Stimulated activated CD8-positive, alpha-beta memory T cell treated with anti-CD3 and anti-CD28 coated beads, Interleukin-15, amount 100 ng/mL, for 48 hours (primary cell): ENCODE measurements around the gene MCCC1.
"Not testable (repeated sequence)": the region's sequence is repeated elsewhere in the genome, so short reads cannot be mapped to it uniquely, and the experiment has no call there.

ENCODE experiments used
- DNase-seq, 2 donors: peaks; one replicate each; pipeline ENCODE4 v3.0.0-alpha.2; 2020; ENCODE audit warnings: low read depth in 2 of 2

The MCCC1 gene

DNA sequence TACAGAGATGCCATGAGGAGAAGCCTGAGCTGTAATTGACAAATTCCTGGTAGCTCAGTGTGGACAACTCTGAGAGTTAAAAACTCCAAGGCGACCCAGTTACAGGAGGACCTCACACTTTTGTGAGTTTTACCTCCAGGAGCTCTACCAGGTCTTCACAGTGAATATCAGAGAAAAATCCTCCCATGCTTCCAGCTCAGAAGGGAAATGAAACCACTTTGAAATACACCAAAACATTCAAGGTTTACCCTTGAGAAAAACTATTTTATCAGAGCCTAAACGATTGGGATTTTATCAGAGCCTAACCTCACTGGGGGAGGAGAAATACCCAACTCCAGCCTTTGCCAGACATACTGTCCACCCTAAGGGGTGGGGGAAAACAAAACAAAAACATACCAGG, 52.4 kb downstream of the MCCC1 start:
- DNase-seq = no peak

DNA sequence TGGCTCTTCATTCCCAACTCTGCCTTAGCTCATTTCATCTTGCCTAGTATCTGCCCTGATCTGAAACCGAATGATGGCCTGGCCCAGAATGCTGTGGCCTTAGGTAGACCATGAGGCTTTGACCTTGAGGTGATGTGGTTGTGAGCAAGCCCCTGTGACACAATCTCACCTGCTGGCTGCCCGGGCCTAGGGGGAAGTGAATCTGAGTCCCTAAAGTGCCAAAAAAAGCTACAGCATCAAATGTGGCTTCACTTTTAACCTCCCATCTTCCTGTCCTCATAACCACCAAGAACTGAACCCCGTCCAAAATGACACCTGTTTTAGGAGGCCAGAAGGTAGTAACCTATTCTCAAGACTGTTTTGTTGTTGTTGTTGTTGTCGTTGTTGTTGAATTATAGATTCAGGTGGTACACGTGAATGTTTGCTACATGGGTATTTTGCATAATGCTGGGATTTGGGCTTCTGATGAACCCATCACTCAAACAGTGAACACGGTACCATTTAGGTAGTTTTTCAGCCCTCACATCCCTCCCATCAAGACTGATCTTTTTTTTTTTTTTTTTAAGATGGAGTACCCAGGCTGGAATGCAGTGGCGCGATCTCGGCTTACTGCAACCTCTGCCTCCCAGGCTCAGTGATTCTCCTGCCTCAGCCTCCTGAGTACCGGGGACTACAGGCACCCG, 54.6 kb downstream of the MCCC1 start:
- no peak for DNase-seq

DNA sequence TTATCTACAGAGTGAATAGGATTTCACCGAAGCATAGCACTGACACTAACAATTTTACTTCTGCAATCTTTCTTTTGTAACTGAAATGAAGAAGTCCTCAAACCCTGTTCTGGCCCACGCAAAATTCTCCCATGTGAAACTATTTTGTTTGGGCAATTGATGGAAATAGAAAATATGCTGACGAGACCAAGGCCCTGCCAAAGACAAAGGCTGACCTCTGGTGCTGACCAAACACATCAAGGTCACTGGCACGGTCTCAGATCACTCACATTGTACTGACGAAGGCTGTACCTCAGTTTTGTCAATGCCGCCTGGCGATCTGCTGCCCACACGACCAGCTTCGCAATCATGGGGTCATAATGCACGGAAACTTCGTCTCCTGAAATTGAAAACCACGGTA, 60.5 kb downstream of the MCCC1 start:
- DNase-seq = no peak

DNA sequence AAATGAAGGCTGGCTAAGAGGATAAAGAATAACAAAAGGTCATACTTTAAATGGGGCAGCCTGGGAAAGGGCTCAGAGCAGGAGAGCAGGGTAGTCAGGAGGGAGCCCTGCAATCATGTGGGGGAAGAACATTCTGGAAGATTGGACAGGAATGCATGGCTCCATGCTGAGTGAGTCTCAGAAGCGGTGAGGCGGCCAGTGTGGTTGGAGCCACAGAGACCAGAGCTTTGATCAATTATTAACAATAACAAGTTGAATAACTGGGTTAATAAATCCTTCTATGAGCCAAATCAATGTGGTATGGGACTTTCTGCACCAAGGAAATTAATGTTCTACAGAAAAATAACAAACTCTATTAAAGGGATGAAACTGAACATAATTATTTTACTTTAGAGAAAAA, 61.1 kb downstream of the MCCC1 start:
- DNase-seq = no peak

DNA sequence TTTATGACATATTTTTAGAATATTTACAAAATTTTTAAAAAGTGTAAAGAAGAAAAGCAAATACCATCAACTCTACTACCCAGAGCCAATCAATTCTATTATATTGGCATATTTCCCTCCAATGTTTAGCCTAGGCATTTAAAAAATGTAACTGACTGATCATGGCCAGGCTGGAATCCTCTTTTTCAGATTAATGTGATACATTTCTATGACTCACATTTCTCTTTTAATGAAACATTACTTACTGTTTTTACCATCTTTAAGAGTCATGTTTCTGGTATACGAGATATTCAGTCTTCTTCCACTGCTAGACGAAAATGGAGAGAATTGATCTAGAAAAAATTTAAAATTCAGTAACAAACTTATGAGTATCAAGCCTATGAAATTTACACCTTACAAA, 65.5 kb downstream of the MCCC1 start:
- no peak for DNase-seq

DNA sequence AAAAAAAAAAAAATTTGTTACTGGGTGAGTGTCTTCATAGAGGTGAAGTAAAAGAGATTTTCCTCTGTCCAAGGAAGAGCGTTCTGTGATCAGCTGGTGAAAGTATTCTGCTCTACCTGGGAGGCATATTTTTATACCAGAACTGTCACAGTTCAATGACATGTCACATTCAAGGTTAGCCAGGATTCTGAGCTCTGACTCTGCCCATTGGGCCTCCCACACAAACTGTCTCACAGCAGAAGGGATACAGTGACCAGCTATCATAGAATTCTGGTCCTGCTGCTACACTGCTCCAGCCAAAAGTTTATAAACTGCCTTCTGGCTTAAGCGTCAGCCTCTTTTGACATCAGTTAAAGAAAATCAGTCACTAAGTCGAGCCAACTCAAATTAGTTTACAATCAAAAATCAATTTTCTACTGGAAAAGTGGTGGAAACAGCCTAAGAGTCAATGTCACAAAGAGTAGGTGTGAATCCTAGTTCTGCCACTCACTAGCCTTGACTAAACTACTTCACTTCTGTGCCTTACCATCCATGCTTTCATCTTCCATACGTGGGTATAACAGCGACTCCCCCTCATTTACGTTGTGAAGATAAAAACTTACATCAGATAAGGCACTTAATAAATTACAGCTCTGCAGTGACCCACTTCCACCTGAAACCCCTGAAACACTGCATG, 66.3 kb downstream of the MCCC1 start:
- DNase-seq = no peak

DNA sequence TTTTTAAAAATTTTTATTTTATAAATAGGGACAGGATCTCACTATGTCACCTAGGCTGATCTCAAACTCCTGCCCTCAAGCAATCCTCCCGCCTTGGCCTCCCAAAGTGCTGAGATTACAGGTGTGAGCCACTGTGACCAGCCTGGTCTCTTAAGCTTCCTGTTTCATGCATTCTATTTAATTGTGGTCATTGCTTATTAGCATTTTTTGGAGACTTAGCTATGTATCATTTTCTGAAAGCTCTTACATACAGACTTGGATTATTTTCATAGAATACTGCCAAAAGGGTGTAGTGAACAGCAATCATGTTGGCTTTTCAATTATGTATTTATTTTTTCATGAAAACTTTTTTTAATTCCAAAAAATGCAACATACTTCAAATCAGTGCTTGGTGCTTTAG, 67.5 kb downstream of the MCCC1 start:
- DNase-seq = no peak

DNA sequence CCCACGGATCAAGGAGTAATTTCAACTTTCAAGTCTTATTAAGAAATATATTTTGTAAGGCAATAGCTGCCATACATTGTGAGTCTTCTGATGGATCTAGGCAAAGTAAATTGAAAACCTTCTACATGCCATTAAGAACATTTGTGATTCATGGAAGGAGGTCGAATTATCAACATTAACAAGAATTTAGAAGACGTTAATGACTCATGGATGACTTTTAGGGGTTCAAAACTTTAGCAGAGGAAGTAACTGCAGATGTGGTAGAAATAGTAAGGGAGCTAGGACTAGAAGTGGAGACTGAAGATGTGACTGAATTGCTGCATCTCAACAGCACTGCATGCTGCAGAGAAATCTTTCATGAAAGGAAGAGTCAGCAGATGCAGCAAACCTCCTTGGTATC, 70.9 kb downstream of the MCCC1 start:
- no peak for DNase-seq

DNA sequence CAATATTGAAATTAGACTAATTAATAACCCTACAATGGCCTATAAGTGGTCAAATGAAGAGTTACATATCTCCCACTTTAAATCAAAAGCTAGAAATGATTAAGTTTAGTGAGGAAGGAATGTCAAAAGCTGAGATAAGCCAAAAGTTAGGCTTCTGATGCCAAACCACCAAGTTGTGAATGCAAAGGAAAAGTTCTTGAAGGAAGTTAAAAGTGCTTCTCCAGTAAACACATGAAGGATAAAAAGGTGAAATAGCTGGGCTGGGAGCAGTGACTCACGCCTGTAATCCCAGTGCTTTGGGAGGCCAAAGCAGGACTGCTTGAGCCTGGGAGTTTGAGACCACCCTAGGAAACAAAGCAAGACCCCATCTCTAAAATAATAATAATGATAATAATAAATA, 72.0 kb downstream of the MCCC1 start:
- DNase-seq = no peak

DNA sequence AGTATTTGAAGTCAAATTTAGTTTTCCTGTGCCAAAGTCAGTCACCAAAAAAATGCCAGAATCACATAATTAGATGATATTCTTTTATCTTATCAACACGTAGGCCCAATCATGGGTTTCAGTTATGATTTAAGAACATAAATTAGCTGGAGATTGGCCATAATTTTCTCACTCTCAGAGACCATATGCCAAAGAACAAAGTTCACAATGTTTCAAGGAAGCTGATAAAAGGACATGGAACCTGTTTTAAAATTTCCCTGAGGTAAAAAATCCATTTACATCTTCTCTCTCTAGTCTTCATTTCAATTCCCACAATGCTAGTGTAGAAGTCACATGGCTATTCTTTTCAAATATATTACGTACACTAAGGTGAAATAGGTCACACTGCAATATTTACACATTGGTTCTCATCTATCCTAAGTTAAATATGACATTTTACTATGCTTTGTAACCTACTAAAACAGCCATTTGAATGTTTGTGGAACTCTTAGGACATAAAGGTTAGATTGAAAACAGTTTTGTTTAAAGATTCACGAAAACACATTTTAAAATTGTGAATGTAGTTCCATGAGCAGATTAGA, 76.3 kb downstream of the MCCC1 start:
- DNase-seq = no peak

DNA sequence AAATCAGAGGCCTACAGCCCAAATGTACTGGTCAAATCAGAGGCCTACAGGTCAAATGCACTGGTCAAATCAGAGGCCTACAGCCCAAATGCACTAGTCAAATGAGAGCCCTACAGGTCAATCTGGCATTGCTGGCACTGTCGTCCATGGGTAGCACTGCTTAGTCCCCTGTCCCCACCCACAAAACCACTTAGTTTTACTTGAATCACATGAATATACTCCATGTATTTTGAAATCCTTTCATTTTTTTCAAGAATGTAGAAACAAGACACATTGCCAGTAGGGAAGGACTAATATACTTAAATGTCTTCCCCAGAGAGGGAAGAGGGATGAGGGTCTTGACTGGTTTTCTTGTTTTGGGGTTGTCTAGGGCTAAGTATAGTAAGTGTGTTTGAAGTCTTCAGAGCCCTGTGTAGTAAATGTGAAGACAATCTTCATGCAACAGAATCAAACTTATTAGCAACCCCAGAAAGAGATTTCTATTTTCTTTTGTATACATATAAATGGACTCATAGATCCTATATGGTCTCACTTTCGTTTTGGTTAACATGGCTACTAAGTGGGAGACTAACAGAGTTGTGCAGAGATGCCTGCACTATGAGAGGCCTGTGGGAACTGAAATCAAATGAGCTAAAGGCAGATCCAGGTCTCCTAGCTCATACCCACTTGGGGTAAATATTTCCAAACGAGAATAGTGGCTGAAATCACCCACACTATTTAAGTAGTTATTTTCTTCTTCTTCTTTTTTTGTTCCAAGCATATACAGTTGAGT, 80.7 kb downstream of the MCCC1 start:
- DNase-seq = no peak

DNA sequence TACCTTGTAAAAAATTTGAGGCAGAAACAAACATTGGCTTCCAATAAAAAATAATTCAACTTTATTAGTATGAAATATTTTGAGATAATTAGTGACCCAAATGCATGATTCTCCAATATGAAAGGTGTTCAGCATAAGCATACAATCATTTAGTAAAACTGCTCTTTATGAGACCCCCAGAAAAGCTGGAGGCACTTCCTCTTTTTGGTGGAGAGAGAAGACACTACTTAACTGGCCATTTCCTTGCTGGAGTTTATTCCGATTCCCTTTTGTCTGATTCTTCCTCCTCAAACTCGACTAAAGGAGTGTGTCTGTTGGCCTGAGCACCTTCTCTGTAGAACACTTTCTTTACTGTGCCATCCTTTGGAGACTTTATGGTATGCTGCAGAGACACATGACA, 84.1 kb downstream of the MCCC1 start:
- no peak for DNase-seq

DNA sequence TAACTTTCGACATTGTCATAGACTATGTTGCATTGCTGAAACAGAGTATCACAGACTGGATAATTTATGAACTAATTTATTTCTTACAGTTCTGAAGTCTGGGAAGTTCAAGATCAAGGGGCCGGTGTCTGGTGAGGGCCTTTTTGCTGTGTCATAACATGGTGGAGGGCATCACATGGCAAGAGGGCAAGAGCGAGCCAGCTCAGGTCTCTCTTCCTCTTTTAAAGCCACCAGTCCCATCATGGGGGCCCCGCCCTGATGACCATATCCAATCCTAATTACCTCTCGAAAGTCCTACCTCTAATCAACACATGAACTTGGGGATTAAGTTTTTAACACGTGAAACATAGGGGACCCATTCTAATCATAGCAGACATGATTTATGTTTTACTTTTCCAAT, 85.4 kb downstream of the MCCC1 start:
- no peak for DNase-seq

DNA sequence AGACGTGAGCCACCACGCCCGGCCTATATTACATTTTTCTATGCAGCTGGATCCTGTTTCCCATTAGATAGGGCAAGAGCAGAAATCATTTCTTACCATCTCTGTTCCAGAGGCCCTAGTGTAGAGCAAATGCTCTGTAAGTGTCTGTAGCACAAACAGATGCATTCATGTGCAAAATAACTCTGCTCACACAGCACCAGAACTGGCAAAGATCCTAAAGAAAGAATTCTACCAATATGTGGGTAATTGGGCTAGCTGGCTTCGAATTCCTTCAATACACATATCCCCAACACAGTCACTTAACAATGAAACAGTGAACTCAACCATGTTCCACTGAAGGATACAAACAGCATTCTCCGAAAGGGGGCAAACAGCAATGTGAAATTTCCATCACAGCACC, 86.2 kb downstream of the MCCC1 start:
- no peak for DNase-seq

DNA sequence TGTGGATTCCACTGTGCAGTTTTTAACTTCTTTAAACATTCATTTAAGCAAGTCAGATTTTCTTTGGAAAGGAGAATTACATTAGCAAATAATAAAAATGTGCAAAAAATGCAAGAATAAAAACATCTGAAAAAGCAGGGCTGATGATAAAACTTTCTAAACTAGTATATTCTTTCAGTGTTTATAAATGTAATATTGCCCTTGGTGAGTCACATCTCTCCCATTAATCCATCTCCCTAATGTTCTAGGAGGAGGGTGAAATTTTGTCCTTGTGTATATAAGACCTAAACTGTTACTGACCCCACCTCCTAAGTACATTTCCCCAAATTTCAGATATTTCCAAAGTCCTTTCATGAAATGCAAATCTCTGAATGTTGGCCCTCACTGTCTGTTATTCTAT, 90.5 kb downstream of the MCCC1 start:
- DNase-seq = no peak

DNA sequence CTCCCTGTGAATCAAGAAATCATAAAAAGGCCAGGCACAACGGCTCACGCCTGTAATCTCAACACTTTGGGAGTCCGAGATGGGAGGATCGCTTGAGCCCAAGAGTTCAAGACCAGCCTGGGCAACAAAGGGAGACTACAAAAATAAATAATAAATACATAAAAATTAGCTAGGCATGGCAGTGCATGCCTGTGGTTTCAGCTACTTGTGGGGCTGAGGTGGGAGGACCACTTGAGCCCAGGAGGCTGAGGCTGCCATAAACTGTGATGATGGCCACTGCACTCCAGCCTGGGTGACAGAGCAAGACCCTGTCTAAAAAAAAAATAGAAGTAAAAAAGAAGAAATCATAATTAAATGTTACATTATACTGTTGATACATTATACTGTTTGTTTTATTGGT, 91.0 kb downstream of the MCCC1 start:
- no peak for DNase-seq

DNA sequence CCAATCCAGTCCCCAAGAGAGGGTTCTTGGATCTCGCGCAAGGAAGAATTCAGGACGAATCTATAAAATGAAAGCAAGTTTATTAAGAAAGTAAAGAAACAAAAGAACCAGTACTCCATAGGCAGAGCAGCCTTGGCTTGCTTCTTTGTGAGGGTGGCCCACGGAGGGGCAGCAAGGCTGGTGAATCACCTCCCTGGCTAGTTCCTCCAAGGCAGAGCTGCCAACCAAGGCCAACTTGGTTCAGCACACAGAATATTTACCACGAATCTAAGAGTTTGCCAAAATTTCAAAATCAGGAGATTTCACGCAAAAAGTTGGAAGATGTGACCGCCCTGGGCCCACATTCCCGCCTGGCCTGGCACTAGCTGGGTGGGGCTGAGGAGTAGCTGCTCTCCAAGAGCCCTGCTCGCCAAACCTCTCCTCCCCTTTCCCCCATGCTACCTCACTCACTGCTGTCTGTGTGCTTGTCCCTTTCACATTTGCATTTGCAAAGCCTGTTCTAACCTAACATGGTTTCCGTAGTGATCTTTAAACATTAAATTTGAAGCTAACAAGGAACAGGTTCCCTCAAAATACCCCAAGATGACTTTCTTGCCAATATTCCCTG, 92.8 kb downstream of the MCCC1 start:
- no peak for DNase-seq

DNA sequence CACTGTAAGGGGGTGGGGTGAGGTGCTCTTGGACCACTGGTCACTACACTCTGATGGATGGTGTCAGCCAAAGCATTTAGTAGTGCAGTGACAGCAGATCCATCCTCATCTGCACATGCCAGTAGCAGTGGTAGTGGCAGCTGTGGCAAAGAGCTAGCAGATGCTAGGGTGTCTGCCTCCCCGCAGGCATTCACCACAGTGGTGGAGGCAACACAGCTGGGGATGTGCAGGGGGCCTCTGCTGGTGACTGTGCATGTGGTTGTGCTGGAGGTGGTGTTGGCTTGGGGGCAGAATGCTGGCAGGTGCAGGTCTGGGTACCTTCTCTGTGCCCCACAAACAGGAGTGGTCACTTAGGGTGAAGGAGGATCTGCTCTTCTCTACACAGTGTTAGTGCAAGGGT, 99.5 kb downstream of the MCCC1 start:
- DNase-seq = no peak

DNA sequence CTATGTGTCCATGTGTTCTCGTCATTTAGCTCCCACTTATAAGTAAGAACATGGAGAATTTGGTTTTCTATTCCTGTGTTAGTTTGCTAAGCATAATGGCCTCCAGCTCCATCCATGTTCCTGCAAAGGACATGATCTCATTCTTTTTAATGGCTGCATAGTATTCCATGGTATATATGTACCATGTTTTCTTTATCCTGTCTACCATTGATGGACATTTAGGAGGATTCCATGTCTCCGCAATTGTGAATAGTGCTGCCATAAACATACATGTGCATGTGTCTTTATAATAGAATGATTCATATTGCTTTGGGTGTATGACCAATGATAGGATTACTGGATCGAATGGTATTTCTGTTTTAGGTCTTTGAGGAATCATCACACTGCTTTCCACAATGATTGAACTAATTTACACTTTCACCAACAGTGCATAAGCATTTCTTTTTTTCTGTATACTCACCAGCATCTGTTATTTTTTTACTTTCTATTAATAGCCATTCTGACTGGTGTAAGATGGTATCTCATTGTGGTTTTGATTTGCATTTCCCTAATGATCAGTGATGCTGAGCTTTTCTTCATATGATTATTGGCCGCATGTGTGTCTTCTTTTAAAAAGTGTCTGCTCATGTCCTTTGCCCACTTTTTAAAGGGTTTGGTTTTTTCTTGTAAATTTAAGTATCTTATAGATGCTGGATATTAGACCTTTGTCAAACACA, 105.7 kb downstream of the MCCC1 start:
- DNase-seq = not testable (repeated sequence)

DNA sequence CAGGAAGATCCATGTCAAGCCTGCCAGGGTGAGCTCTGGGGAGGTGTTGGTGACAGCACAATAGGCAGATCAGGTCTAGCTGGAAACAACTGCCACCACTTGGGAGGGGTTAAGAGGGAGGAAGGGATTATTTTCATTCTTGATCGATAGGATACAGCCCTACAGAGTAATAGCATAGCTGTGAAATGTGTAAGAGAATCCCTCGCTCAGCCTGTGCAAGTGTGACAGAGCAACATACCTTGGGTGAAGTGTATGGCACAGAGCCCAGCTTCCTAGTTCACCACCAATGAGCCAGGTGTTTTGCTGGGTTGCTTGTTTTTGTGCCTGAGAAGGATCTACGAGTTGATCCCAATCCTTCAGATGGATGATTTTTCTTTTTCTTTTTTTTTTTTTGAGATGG, 109.7 kb downstream of the MCCC1 start:
- DNase-seq = no peak

DNA sequence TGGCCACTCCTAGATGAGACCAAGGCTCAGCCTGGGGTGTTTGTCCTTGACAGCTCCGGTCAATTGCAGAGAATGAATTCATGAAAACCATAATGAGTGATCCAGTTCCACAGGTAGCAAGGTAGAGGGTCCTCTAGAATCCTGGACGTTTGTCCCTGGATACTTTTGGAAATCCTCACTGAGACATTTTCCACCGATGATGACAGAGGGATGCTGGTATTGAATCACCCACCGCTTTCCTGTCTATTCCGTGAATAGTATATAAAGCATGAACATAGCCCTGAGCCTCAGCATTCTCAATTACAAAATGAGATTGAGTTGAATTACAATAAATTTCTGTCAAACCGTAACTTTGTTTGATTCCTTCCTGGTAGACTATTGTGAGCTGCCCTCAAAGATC, 113.3 kb downstream of the MCCC1 start:
- no peak for DNase-seq

DNA sequence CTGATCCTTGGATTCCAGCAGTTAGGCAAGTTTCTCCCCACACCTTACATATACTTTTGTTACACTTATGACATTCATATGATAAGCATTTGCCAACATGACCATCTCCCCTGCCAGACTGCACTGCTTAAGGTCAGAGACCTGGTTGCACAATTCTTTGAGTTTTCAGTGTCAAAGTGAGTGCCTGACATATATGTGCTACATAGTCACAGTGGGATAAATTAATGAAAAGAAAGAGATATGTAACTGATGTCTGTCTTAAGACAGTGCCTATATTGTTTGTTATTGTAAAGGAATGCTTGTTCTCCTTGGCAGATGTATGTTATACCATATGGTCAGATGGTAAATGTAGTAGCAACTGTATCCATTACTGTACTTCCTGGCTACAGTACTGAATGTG, 115.4 kb downstream of the MCCC1 start:
- no peak for DNase-seq
